Activated CD4-positive, alpha-beta T cell treated with anti-CD3 and anti-CD28 coated beads for 36 hours (primary cell): Measurements from ENCODE around the gene ZNF385B. TPM values are rescaled to one million over a fixed set of nuclear protein-coding genes. Genes with fewer than 3 reads are reported as not detected.

Experiments used
- ATAC-seq: fragments of 200-7000 bp; cut with Tn5 transposase; one replicate; pipeline ENCODE4 v1.10.0; 2021; ENCODE audit warnings: mild to moderate bottlenecking, moderate library complexity
- CTCF ChIA-PET: fragments of 350-600 bp; sonication (Branson Sonifier 250); formaldehyde crosslinking; loops from one replicate; lab custom pipeline; 2021; ENCODE audit warnings: antibody characterized with exemption; lab: Charles Lee
- POLR2A ChIA-PET: fragments of 350-600 bp; sonication (Branson Sonifier 250); formaldehyde crosslinking; loops from one replicate; lab custom pipeline; 2021; ENCODE audit warnings: antibody characterized with exemption, inconsistent platforms; lab: Charles Lee
- DNase-seq: peaks from one replicate; pipeline ENCODE4 v3.0.0-alpha.2; 2020
- H3K27ac Mint-ChIP-seq: one replicate; pipeline ENCODE4 v1.8.0; 2021; ENCODE audit warnings: mixed read lengths
- H3K27me3 Mint-ChIP-seq: one replicate; pipeline ENCODE4 v1.8.0; 2021; ENCODE audit warnings: mixed read lengths
- H3K36me3 Mint-ChIP-seq: one replicate; pipeline ENCODE4 v1.8.0; 2021; ENCODE audit warnings: low read depth, mixed read lengths
- H3K4me1 Mint-ChIP-seq: one replicate; pipeline ENCODE4 v1.8.0; 2021; ENCODE audit warnings: mixed read lengths
- H3K4me3 Mint-ChIP-seq: one replicate; pipeline ENCODE4 v1.8.0; 2021; ENCODE audit warnings: mild to moderate bottlenecking, moderate library complexity, mixed read lengths
- H3K9me3 Mint-ChIP-seq: one replicate; pipeline ENCODE4 v1.8.0; 2021; ENCODE audit warnings: low read depth, mixed read lengths
- intact Hi-C, 2 experiments: fragments of 100-400 bp; cut with DNase I in 1 of 2; cut with micrococcal nuclease in 1 of 2; formaldehyde crosslinking; loops; one replicate each; pipeline versions ENCODE4 v1.14.2 to v1.15.1; 2022 to 2024; cut with DNase I, micrococcal nuclease
- total RNA-seq, 2 experiments: library from RNA; stranded (reverse); gene quantifications; one replicate each; pipeline ENCODE4 v1.2.3, GENCODE V29; 2021

Gene ZNF385B
- total RNA-seq, 2 experiments from 2014 or later = not detected

DNA sequence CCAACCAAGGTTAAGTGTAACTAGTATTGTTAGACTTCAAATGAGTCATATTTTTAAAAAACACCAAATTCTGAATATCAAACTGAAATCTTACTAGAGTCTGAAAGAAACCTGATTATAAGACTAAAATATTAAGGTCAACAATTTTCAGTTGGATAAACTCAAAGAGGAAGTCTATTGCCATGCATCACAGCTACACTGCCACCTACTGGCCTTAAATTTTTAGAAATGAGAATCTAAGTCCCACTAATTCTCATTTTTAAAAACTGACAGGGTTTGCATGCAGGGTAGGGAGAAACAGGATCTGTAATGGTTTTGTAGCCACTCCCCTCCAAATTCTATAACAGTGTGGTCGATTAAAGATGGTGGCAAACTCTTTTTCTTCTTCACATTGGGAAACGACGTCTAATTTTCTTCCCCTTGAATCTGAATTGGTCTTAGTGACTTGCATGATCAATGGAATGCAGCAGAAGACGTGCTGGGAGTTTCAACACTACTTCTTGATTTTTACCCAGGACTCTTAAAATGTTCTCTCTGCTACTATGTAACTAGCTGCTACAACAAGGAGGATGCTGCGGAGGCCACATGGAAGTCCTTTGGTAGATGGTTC is 420.7 kb downstream of the ZNF385B start:
- DNase-seq (no peak), ATAC-seq (no peak)
- Mint-ChIP-seq H3K27ac (no peak overlapping the region), H3K27me3 (peaks cover 13% of the 10 kb centered on the region), H3K4me3 (no peak overlapping the region), H3K36me3 (no peaks in the 10 kb centered on the region), H3K4me1 (no peaks in the 10 kb centered on the region), H3K9me3 (no peaks in the 10 kb centered on the region)
- intact Hi-C loops = loop anchor here (1.0 to 10.0 kb wide), 5 partner anchors 221 to 678 kb away; no protein-coding TSS in a partner anchor
- ChIA-PET CTCF (interaction anchor here (0.9 to 6.2 kb wide), 7 partner anchors 15 to 398 kb away, joined by 3 to 22 read pairs (median 3); no protein-coding TSS in a partner anchor), POLR2A (no interaction called here)

DNA sequence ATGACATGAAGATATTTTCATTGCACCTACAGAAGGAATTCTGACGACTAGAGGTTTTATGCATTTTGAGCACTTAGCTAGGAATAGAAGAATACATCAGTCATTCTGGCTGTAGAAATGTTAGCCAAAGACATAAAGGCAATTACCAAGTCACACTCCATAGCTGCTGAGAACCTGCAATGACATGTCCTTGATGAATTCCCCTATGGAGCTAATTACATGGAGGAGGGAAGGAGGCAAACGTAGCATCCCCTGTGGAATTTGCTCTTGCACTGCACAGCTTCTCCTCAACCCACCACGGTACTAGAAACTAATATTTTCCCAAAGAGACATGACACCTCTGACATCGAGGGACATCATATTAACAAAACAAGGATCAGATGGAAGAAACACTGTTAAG is 422.8 kb downstream of the ZNF385B start:
- ATAC-seq = no peak
- ChIA-PET CTCF (interaction anchor here (0.9 to 6.2 kb wide), 3 partner anchors 9 to 547 kb away, joined by 3 to 22 read pairs (median 4); no protein-coding TSS in a partner anchor), POLR2A (no interaction called here)
- H3K36me3 Mint-ChIP-seq = no peaks in the 10 kb centered on the region
- H3K9me3 Mint-ChIP-seq = no peaks in the 10 kb centered on the region
- no peak overlapping the region for H3K4me3 Mint-ChIP-seq
- H3K27ac Mint-ChIP-seq = no peak overlapping the region
- peaks cover 13% of the 10 kb centered on the region for H3K27me3 Mint-ChIP-seq
- intact Hi-C loops = no loop called here
- H3K4me1 Mint-ChIP-seq = no peaks in the 10 kb centered on the region
- DNase-seq = no peak

DNA sequence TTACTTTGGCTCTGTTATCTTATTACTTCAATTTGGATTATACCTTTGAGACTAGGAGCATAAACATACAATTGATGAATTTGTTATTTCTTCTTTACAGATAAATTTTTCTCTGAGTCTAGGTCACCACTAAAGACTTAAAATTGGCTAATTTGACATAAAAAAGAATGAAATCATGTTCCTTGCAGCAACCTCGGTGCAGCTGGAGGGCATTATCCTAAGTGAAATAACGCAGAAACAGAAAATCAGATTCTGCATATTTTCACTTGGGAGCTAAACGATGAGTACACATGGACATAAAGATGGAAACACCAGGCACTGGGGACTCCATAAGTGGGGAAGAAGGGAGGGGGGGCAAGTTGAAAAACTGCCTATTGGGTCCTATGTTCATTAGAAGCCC is 424.0 kb downstream of the ZNF385B start:
- Mint-ChIP-seq H3K4me3 (no peak overlapping the region), H3K27ac (no peak overlapping the region), H3K36me3 (no peaks in the 10 kb centered on the region), H3K4me1 (no peaks in the 10 kb centered on the region), H3K9me3 (no peaks in the 10 kb centered on the region), H3K27me3 (peaks cover 9% of the 10 kb centered on the region)
- intact Hi-C loops = no loop called here
- ATAC-seq (no peak), DNase-seq (no peak)
- POLR2A ChIA-PET = interaction anchor here (0.6 kb wide), 1 partner anchor 509 kb away, joined by 7 read pairs; no protein-coding TSS in a partner anchor
- CTCF ChIA-PET = interaction anchor here (1.6 to 6.2 kb wide), 2 partner anchors 10 to 15 kb away, joined by 4 to 22 read pairs; no protein-coding TSS in a partner anchor

DNA sequence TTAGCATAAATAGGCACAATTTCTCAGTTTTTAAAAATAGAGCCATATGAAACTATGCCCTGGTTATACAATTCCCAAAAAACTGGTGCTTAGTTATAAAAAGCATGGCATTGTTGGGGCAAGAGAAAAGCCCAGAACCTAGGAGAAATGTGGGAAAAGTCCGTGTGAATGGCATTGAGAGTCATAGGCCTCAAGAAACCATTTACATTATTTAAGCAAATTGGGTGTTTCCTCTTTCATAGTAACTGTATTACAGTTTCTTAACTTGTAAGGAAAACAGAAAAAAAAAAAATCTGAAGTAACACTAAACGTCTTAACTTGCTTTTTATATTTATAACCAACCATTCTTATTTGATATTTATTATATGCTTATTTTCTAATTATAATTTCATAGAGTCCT is 425.8 kb downstream of the ZNF385B start:
- no peaks in the 10 kb centered on the region for H3K36me3 Mint-ChIP-seq
- H3K4me3 Mint-ChIP-seq = no peak overlapping the region
- POLR2A ChIA-PET = no interaction called here

DNA sequence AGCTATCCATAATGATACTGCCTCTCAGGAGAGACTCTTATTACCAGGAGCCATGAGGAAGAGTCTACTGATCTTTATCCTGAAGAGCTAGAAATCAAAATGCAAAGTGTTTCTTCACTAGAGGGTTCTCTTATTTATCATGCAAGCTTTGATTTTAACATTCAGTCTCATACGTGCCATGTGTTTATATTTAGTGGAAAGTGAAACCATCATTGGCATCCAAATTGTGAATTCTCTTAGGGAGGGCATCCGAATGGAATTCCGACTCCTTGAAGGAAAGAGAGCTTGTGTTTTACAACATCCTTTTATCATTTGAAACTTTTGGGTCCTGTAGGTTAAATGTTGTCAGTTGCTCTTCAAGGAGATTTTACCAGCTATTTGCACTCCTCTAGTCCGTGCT is 426.4 kb downstream of the ZNF385B start:
- Mint-ChIP-seq H3K27ac (no peak overlapping the region), H3K9me3 (no peaks in the 10 kb centered on the region), H3K4me3 (no peak overlapping the region), H3K27me3 (peaks cover 5% of the 10 kb centered on the region), H3K36me3 (no peaks in the 10 kb centered on the region), H3K4me1 (no peaks in the 10 kb centered on the region)
- intact Hi-C loops = no loop called here
- DNase-seq (no peak), ATAC-seq (no peak)
- POLR2A ChIA-PET = no interaction called here
- CTCF ChIA-PET = interaction anchor here (0.7 to 1.3 kb wide), 5 partner anchors 9 to 216 kb away, joined by 3 to 6 read pairs (median 3); no protein-coding TSS in a partner anchor

More for the DNA sequence above, 425.8 kb downstream of the ZNF385B start:
- peaks cover 5% of the 10 kb centered on the region for H3K27me3 Mint-ChIP-seq
- DNase-seq (no peak), ATAC-seq (no peak)
- CTCF ChIA-PET = no interaction called here
- no peaks in the 10 kb centered on the region for H3K4me1 Mint-ChIP-seq
- H3K27ac Mint-ChIP-seq = no peak overlapping the region
- intact Hi-C loops = no loop called here
- H3K9me3 Mint-ChIP-seq = no peaks in the 10 kb centered on the region

DNA sequence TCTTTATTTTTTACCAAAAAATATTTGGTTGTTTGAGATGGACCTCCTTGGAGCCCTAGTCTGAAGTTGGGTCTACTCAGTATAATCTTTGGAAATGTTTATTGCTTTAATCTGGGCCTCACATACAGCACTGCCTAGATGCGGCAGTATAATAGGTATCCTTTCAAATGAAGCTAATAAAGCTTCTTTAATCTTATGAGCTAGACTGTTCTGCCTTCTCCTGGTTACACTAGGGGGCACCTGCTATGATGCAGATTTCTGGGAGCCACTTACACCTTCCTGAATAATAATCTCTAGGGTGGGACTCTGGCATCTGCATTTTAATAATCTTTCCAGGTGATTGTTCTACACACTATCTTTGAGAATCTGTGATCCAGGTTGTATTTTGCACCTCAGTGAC is 427.1 kb downstream of the ZNF385B start:
- Mint-ChIP-seq H3K4me1 (no peaks in the 10 kb centered on the region), H3K27ac (no peak overlapping the region), H3K27me3 (peaks cover 6% of the 10 kb centered on the region), H3K4me3 (no peak overlapping the region), H3K9me3 (no peaks in the 10 kb centered on the region), H3K36me3 (no peaks in the 10 kb centered on the region)
- ChIA-PET CTCF (interaction anchor here (0.7 to 1.3 kb wide), 5 partner anchors 10 to 215 kb away, joined by 3 to 6 read pairs (median 3); no protein-coding TSS in a partner anchor), POLR2A (no interaction called here)
- ATAC-seq (no peak), DNase-seq (no peak)
- intact Hi-C loops = no loop called here

DNA sequence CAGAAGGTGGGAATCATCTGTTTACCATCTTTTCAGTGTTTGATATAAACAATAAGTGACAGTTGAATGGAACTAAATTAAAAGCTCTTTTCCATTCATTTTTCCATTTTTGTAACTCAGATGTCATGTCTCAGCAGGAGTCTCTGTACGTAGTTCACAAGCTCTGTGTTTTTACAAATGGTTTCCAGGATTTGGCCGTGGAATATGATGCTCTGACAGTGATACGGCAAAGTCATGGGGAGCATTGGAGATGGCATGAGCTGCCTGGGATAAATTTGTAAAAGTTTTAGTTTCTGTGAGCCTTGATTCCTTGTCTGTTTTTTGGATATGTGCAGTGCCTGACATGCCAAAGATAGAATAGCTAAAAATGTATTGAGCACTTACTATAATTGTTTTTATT is 428.7 kb downstream of the ZNF385B start:
- intact Hi-C loops = no loop called here
- no peaks in the 10 kb centered on the region for H3K4me1 Mint-ChIP-seq
- no peaks in the 10 kb centered on the region for H3K36me3 Mint-ChIP-seq
- no peak overlapping the region for H3K4me3 Mint-ChIP-seq
- ChIA-PET CTCF (interaction anchor here (0.8 to 2.4 kb wide), 2 partner anchors 10 to 316 kb away, joined by 3 to 9 read pairs; no protein-coding TSS in a partner anchor), POLR2A (no interaction called here)
- H3K9me3 Mint-ChIP-seq = no peaks in the 10 kb centered on the region
- ATAC-seq = no peak
- no peak for DNase-seq
- H3K27me3 Mint-ChIP-seq = peaks cover 7% of the 10 kb centered on the region
- H3K27ac Mint-ChIP-seq = no peak overlapping the region

DNA sequence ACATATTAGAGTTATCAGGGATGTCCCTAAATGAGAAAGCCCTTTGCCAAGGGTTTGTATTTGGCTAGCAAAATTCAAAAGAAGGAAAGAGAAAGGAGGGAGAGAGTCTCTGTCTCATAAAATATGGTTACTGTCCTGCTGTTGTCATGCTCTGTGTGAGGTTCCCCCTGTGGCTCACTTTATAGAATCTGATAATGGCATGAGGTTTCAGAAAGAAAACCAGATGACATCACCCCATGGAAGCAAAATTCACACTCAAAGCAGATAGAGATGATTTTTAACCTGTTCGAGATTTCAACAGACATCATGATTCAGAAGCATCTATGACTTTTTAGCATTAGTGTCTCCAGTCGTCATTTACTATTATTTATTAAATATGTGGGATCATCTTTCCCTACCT is 431.8 kb downstream of the ZNF385B start:
- Mint-ChIP-seq H3K36me3 (no peaks in the 10 kb centered on the region), H3K4me1 (no peaks in the 10 kb centered on the region), H3K4me3 (no peak overlapping the region), H3K27me3 (peaks cover 7% of the 10 kb centered on the region), H3K9me3 (no peaks in the 10 kb centered on the region), H3K27ac (no peak overlapping the region)
- POLR2A ChIA-PET = no interaction called here
- DNase-seq = no peak
- intact Hi-C loops = no loop called here
- CTCF ChIA-PET = no interaction called here
- no peak for ATAC-seq

DNA sequence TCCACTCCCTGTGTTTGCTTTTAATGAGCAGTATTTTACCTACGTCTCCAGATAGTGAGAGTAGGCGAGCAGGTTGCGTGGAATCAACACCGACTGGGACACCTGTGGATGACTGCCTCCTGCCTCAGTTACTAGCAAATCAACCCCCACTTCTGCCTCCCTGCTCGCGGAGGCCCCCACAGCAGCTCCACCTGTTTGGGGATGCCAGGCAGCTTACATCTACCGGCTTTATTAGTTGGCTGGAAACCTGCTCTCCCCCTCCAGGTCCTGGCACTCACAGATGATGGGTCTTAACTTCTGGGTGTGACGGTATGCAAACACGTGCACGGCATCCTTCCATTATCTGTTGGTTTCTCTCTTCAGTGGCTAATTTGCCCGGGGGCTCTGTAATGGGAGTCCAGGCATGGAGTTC is 432.3 kb downstream of the ZNF385B start:
- DNase-seq = no peak
- ChIA-PET POLR2A (no interaction called here), CTCF (no interaction called here)
- Mint-ChIP-seq H3K27ac (no peak overlapping the region), H3K4me1 (no peaks in the 10 kb centered on the region), H3K9me3 (no peaks in the 10 kb centered on the region), H3K27me3 (peaks cover 7% of the 10 kb centered on the region), H3K36me3 (no peaks in the 10 kb centered on the region), H3K4me3 (no peak overlapping the region)
- ATAC-seq = no peak
- intact Hi-C loops = no loop called here

DNA sequence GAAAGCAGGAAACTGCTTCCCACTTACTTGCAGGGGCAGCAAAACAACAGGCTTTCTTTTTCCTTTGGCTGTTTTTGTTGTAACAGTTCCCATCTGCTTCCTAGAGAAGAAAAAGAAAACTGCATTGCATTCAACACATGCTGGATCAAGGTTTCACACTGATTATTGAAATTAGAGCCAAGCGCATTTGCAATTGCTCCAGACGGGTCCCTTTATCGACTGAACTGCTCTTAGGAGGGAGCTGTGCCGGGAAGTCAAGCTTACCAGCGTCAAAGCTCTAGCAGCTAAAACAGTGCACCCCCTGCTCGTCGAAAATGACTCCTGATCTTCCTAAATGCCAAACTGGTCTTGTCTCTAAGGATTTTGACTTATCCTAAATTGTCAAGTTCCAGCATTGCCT is 432.8 kb downstream of the ZNF385B start:
- H3K4me3 Mint-ChIP-seq = no peak overlapping the region
- intact Hi-C loops = no loop called here
- DNase-seq (no peak), ATAC-seq (no peak)
- H3K36me3 Mint-ChIP-seq = no peaks in the 10 kb centered on the region
- no peaks in the 10 kb centered on the region for H3K4me1 Mint-ChIP-seq
- no peaks in the 10 kb centered on the region for H3K9me3 Mint-ChIP-seq
- peaks cover 12% of the 10 kb centered on the region for H3K27me3 Mint-ChIP-seq
- POLR2A ChIA-PET = no interaction called here
- CTCF ChIA-PET = no interaction called here
- no peak overlapping the region for H3K27ac Mint-ChIP-seq

DNA sequence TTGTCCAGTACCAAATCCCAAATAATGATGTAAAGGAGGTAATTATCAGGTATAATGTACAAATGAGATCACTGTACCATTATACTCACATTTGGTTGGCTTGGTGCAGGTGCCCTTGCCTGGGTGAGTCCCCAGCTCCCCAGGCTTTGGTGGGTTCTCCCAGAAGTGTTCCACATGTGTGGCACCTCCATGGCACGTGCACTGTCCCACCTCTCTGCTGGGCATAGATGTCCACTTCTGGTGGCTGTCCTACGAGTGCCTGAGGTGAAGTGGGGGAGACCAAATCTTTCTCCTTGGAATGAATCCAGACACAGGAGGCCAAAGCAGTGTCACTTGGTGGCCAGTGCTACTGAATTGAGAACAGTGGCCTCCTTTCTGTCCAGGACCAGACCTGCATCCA is 434.3 kb downstream of the ZNF385B start:
- ChIA-PET POLR2A (no interaction called here), CTCF (no interaction called here)
- no peaks in the 10 kb centered on the region for H3K36me3 Mint-ChIP-seq
- peaks cover 13% of the 10 kb centered on the region for H3K27me3 Mint-ChIP-seq
- DNase-seq (no peak), ATAC-seq (no peak)
- no peak overlapping the region for H3K4me3 Mint-ChIP-seq
- intact Hi-C loops = no loop called here
- H3K9me3 Mint-ChIP-seq = no peaks in the 10 kb centered on the region
- H3K4me1 Mint-ChIP-seq = no peaks in the 10 kb centered on the region
- no peak overlapping the region for H3K27ac Mint-ChIP-seq

DNA sequence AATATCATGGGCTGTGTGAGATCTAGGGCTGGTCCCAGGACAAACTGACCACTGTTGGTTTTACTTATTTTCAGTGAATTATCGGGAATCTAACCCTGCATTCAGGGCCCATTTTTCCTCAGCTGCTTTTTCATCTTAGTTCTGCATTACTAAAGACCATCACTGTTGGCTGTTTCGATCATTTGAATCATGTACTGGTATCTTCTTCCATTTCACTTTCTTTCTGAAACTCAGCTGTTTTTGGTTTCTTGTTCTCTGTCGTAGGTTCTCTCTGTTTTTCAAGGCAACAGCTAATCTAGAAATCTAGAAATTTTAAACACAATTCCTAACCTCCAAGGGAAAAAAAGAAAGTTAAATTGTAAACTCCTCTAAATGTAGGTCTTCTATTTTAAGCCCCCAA is 436.8 kb downstream of the ZNF385B start:
- ChIA-PET CTCF (interaction anchor here (0.7 to 3.8 kb wide), 5 partner anchors 10 to 307 kb away, joined by 3 to 22 read pairs (median 3); no protein-coding TSS in a partner anchor), POLR2A (no interaction called here)
- no peak for ATAC-seq
- intact Hi-C loops = no loop called here
- Mint-ChIP-seq H3K4me1 (no peaks in the 10 kb centered on the region), H3K36me3 (no peaks in the 10 kb centered on the region), H3K4me3 (no peak overlapping the region), H3K9me3 (no peaks in the 10 kb centered on the region), H3K27me3 (peaks cover 12% of the 10 kb centered on the region), H3K27ac (no peak overlapping the region)
- no peak for DNase-seq
